ENCODE results near the gene GMDS. TPM values are rescaled to one million over a fixed set of nuclear protein-coding genes. Genes with fewer than 3 reads are reported as not detected.

The GMDS gene
- 7.8 TPM for total RNA-seq

GRCh38 chr6:2245103-2245876 lies at the start of gene GMDS:
GMDS (minus strand) TSS chr6:2245605.
- Histone ChIP-seq H3K9ac (ENCODE audit: low read depth in 1 of 3, low read length in 3 of 3) (peak within 1 kb of the TSS; percentile 91 to 96 (median 96)), H3K36me3 (ENCODE audit: control insufficient read depth in 3 of 3, insufficient read depth in 3 of 3, low read length in 3 of 3) (peaks cover 0 to 10% (median 7%) of the 10 kb centered on the region in 3 donors), H3K27me3 (ENCODE audit: control insufficient read depth in 3 of 3, insufficient read depth in 3 of 3, low read length in 3 of 3) (no peaks in the 10 kb centered on the region), H3K9me3 (ENCODE audit: control insufficient read depth in 3 of 3, low read length in 3 of 3) (no peaks in the 10 kb centered on the region), H3K4me1 (ENCODE audit: control insufficient read depth in 3 of 3, insufficient read depth in 3 of 3, low read length in 3 of 3) (peaks cover 10 to 21% (median 11%) of the 10 kb centered on the region in 3 donors), H3K4me3 (ENCODE audit: low read length in 3 of 3) (peak within 1 kb of the TSS; percentile 89 to 93 (median 91)), H3K27ac (ENCODE audit: low read depth, low read length) (peak within 1 kb of the TSS; percentile 92)

GRCh38 chr6:2285510-2285909 lies 40.1 kb upstream of the GMDS start:
- H3K4me1 ChIP-seq (ENCODE audit: control insufficient read depth in 3 of 3, insufficient read depth in 3 of 3, low read length in 3 of 3), result no peaks in the 10 kb centered on the region
- H3K4me3 ChIP-seq (ENCODE audit: low read length in 3 of 3), result no peak overlapping the region
- no peaks in the 10 kb centered on the region for H3K36me3 ChIP-seq (ENCODE audit: control insufficient read depth in 3 of 3, insufficient read depth in 3 of 3, low read length in 3 of 3)
- H3K9ac ChIP-seq (ENCODE audit: low read depth in 1 of 3, low read length in 3 of 3), result no peak overlapping the region
- H3K9me3 ChIP-seq (ENCODE audit: control insufficient read depth in 3 of 3, low read length in 3 of 3), result no peaks in the 10 kb centered on the region
- no peaks in the 10 kb centered on the region for H3K27me3 ChIP-seq (ENCODE audit: control insufficient read depth in 3 of 3, insufficient read depth in 3 of 3, low read length in 3 of 3)
- no peak overlapping the region for H3K27ac ChIP-seq (ENCODE audit: low read depth, low read length)

- no peak overlapping the region for H3K9ac ChIP-seq (ENCODE audit: low read depth in 1 of 3, low read length in 3 of 3)
- H3K27me3 ChIP-seq (ENCODE audit: control insufficient read depth in 3 of 3, insufficient read depth in 3 of 3, low read length in 3 of 3), result no peaks in the 10 kb centered on the region
- H3K27ac ChIP-seq (ENCODE audit: low read depth, low read length), result no peak overlapping the region
- H3K4me3 ChIP-seq (ENCODE audit: low read length in 3 of 3), result no peak overlapping the region
- no peaks in the 10 kb centered on the region for H3K4me1 ChIP-seq (ENCODE audit: control insufficient read depth in 3 of 3, insufficient read depth in 3 of 3, low read length in 3 of 3)
- peaks cover 0 to 8% (median 0%) of the 10 kb centered on the region in 3 donors for H3K9me3 ChIP-seq (ENCODE audit: control insufficient read depth in 3 of 3, low read length in 3 of 3)
- H3K36me3 ChIP-seq (ENCODE audit: control insufficient read depth in 3 of 3, insufficient read depth in 3 of 3, low read length in 3 of 3), result peaks cover 4 to 12% (median 10%) of the 10 kb centered on the region in 3 donors
Observed at GRCh38 chr6:2275892-2276242, 30.5 kb upstream of the GMDS start.

DNA sequence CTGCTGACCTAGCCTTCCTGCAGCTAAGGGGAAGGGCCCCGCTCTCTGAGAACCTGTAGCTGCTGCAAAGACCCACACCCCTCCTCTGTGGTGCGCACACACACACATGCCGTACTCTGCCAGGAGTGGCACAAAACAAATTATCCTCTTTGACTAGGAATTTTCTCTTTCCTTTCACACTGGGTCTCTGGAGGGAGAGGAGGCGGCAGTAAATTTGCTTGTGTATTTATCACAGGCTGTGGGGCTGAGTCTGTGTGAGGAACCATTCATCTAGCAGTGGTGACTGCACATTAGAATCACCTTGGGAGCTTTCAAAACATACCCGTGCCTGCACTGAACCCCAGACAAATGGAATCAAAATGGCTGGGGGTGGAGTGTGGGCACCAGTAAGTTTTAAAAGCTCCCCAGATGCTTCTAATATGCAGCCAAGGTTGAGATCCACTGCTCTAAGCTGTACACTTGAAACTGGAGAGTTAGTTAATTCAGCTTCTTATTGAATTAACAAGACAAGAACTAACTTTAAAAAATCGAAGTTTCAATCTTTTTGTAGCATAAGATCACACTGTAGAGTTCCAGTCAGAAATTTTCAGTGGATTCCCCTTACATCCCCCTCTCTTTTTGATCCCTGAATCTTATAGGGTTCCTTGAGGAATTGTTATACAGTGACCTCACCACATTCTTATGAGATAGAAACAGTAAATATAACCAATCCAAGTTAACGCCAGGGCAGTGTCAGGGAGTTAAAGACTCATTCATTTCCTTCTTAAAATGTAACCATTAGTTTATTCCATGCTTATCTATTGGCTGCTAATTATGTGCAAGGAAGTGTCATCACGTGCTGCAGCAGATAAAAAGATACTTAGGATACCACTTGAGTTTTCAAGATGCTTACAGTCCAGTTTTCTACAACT lies 29.8 kb upstream of the GMDS start:
- H3K27ac ChIP-seq (ENCODE audit: low read depth, low read length), result no peak overlapping the region
- no peak overlapping the region for H3K4me3 ChIP-seq (ENCODE audit: low read length in 3 of 3)
- H3K9me3 ChIP-seq (ENCODE audit: control insufficient read depth in 3 of 3, low read length in 3 of 3), result peaks cover 0 to 6% (median 0%) of the 10 kb centered on the region in 3 donors
- H3K27me3 ChIP-seq (ENCODE audit: control insufficient read depth in 3 of 3, insufficient read depth in 3 of 3, low read length in 3 of 3), result no peaks in the 10 kb centered on the region
- H3K9ac ChIP-seq (ENCODE audit: low read depth in 1 of 3, low read length in 3 of 3), result no peak overlapping the region
- H3K4me1 ChIP-seq (ENCODE audit: control insufficient read depth in 3 of 3, insufficient read depth in 3 of 3, low read length in 3 of 3), result no peaks in the 10 kb centered on the region
- H3K36me3 ChIP-seq (ENCODE audit: control insufficient read depth in 3 of 3, insufficient read depth in 3 of 3, low read length in 3 of 3), result peaks cover 4 to 12% (median 10%) of the 10 kb centered on the region in 3 donors

DNA sequence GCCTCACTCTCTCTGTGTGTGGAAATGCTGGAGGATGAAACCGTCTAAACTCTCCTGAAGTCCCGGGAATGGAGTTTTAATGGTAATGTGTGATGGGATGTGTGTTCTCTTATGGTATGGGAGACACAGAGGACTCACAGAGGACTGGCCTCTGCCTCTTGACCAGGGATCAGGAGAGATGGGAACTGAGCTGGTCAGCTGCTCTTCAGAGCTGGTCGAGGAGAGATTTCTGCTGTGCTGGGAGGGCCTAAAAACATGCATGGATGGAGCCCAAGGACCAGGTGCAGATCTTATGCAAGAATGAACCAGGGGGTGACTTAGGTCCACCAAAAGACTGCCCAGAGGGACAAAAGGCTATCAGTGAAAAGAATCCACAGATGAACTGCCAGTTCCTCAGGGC lies 27.3 kb upstream of the GMDS start:
- Histone ChIP-seq H3K4me3 (ENCODE audit: low read length in 3 of 3) (no peak overlapping the region), H3K36me3 (ENCODE audit: control insufficient read depth in 3 of 3, insufficient read depth in 3 of 3, low read length in 3 of 3) (peaks cover 4 to 12% (median 10%) of the 10 kb centered on the region in 3 donors), H3K4me1 (ENCODE audit: control insufficient read depth in 3 of 3, insufficient read depth in 3 of 3, low read length in 3 of 3) (no peaks in the 10 kb centered on the region), H3K9me3 (ENCODE audit: control insufficient read depth in 3 of 3, low read length in 3 of 3) (no peaks in the 10 kb centered on the region), H3K27ac (ENCODE audit: low read depth, low read length) (no peak overlapping the region), H3K9ac (ENCODE audit: low read depth in 1 of 3, low read length in 3 of 3) (no peak overlapping the region), H3K27me3 (ENCODE audit: control insufficient read depth in 3 of 3, insufficient read depth in 3 of 3, low read length in 3 of 3) (no peaks in the 10 kb centered on the region)

DNA sequence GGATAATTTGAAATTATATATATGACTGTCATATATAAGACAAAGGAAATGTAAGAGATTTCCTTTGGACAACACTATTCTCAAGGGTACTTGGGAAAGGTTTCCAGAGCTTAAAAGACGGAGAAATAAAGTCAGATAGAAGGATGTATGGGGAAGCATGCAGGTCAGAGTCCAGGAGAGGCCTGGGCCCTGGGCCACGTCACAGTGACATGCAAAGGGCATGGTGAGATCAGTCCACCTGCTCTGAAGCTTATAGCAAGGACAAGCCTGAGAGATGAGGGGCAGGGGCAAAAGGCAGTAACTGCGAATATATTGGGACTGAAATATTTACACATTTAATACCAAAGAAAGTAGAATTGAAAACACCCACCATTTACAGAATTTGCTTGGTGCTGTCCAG lies 24.6 kb upstream of the GMDS start:
- H3K4me3 ChIP-seq (ENCODE audit: low read length in 3 of 3), result no peak overlapping the region
- no peaks in the 10 kb centered on the region for H3K27me3 ChIP-seq (ENCODE audit: control insufficient read depth in 3 of 3, insufficient read depth in 3 of 3, low read length in 3 of 3)
- no peaks in the 10 kb centered on the region for H3K9me3 ChIP-seq (ENCODE audit: control insufficient read depth in 3 of 3, low read length in 3 of 3)
- H3K27ac ChIP-seq (ENCODE audit: low read depth, low read length), result no peak overlapping the region
- no peaks in the 10 kb centered on the region for H3K4me1 ChIP-seq (ENCODE audit: control insufficient read depth in 3 of 3, insufficient read depth in 3 of 3, low read length in 3 of 3)
- H3K36me3 ChIP-seq (ENCODE audit: control insufficient read depth in 3 of 3, insufficient read depth in 3 of 3, low read length in 3 of 3), result peaks cover 4 to 17% (median 10%) of the 10 kb centered on the region in 3 donors
- no peak overlapping the region for H3K9ac ChIP-seq (ENCODE audit: low read depth in 1 of 3, low read length in 3 of 3)

GRCh38 chr6:2266841-2267240 lies 21.4 kb upstream of the GMDS start:
- Histone ChIP-seq H3K9ac (ENCODE audit: low read depth in 1 of 3, low read length in 3 of 3) (no peak overlapping the region), H3K4me1 (ENCODE audit: control insufficient read depth in 3 of 3, insufficient read depth in 3 of 3, low read length in 3 of 3) (no peaks in the 10 kb centered on the region), H3K27me3 (ENCODE audit: control insufficient read depth in 3 of 3, insufficient read depth in 3 of 3, low read length in 3 of 3) (no peaks in the 10 kb centered on the region), H3K4me3 (ENCODE audit: low read length in 3 of 3) (no peak overlapping the region), H3K9me3 (ENCODE audit: control insufficient read depth in 3 of 3, low read length in 3 of 3) (no peaks in the 10 kb centered on the region), H3K27ac (ENCODE audit: low read depth, low read length) (no peak overlapping the region), H3K36me3 (ENCODE audit: control insufficient read depth in 3 of 3, insufficient read depth in 3 of 3, low read length in 3 of 3) (peaks cover 3 to 5% (median 5%) of the 10 kb centered on the region in 3 donors)

DNA sequence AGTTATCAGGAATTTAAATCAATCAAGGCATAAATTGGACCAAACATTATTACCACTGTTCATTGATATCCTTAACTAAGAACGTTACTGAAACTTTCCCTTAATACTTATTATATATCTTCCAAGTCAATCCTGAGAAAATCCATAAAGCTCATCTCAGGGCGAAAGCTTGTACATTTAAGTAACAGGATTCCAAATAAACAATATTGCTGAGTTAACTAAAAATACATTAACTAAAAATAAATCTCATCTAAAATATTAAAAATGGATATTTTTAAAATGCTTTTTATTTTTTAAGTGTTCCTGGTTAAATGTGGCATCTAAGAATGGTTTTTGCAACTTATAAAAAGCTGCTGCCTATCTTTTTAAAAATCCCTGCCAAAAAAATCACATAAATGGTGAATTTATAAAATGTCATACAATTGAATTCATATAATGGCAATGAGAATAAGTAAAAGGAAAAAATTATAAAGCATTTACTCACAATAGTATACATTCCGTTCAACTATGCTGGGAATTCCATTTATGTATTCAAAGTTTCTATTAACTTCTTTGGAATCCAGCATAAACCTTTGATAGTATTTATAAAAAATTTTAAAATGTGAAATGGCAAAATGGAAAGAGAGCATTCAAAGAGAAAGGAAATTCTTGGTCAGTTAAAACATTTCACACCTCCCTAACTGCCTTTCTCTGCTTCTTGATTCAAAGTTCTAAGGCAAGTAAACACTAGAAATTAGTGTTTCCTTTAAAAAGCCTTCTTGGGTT lies 20.8 kb upstream of the GMDS start:
- no peak overlapping the region for H3K27ac ChIP-seq (ENCODE audit: low read depth, low read length)
- no peaks in the 10 kb centered on the region for H3K27me3 ChIP-seq (ENCODE audit: control insufficient read depth in 3 of 3, insufficient read depth in 3 of 3, low read length in 3 of 3)
- peaks cover 3 to 5% (median 5%) of the 10 kb centered on the region in 3 donors for H3K36me3 ChIP-seq (ENCODE audit: control insufficient read depth in 3 of 3, insufficient read depth in 3 of 3, low read length in 3 of 3)
- no peak overlapping the region for H3K4me3 ChIP-seq (ENCODE audit: low read length in 3 of 3)
- no peaks in the 10 kb centered on the region for H3K9me3 ChIP-seq (ENCODE audit: control insufficient read depth in 3 of 3, low read length in 3 of 3)
- no peak overlapping the region for H3K9ac ChIP-seq (ENCODE audit: low read depth in 1 of 3, low read length in 3 of 3)
- H3K4me1 ChIP-seq (ENCODE audit: control insufficient read depth in 3 of 3, insufficient read depth in 3 of 3, low read length in 3 of 3), result no peaks in the 10 kb centered on the region

DNA sequence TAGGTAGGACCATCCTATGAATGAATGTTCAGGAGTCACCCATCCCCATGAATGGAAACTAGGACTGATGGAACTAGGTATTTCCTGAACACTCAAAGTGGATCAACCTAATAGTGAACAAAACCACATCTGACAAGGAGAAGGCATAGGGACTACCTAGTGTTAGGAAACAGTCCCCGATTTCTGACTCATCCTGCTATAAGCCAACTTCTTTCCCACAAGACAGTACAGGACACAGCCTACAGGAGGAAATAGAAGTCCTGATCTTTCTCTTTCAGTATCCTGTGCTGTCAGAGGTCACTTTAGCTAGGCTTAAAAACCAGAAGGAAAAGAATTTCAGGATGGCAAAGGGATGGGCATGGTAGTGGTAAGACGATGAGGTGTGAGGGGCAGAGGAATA lies 19.5 kb upstream of the GMDS start:
- Histone ChIP-seq H3K9me3 (ENCODE audit: control insufficient read depth in 3 of 3, low read length in 3 of 3) (no peaks in the 10 kb centered on the region), H3K4me1 (ENCODE audit: control insufficient read depth in 3 of 3, insufficient read depth in 3 of 3, low read length in 3 of 3) (no peaks in the 10 kb centered on the region), H3K4me3 (ENCODE audit: low read length in 3 of 3) (no peak overlapping the region), H3K27ac (ENCODE audit: low read depth, low read length) (no peak overlapping the region), H3K9ac (ENCODE audit: low read depth in 1 of 3, low read length in 3 of 3) (no peak overlapping the region), H3K27me3 (ENCODE audit: control insufficient read depth in 3 of 3, insufficient read depth in 3 of 3, low read length in 3 of 3) (no peaks in the 10 kb centered on the region), H3K36me3 (ENCODE audit: control insufficient read depth in 3 of 3, insufficient read depth in 3 of 3, low read length in 3 of 3) (peaks cover 3 to 5% (median 5%) of the 10 kb centered on the region in 3 donors)

Measured in skeletal muscle tissue (tissue), 4 donors.